GM12878 (cell line): ENCODE data around the gene ZNF701. TPM values are rescaled to one million over a fixed set of nuclear protein-coding genes. Genes with fewer than 3 reads are reported as not detected.

ENCODE experiments used
- ATAC-seq: fragments of 200-7000 bp; cut with Tn5 transposase; 3 replicates; pipeline ENCODE4 v1.9.1; 2020; ENCODE audit warnings: mild to moderate bottlenecking, moderate library complexity
- BruUV-seq: library from RNA; stranded (reverse); fragments of 400-500 nt; replicated peaks from 2 replicates; lab custom pipeline; 2021; lab: Mats Ljungman, UMichigan
- CTCF ChIA-PET: fragments of 300-600 bp; sonication (Branson Sonifier 250); formaldehyde crosslinking; extraction: SDS; loops from one replicate; lab custom pipeline; 2021; ENCODE audit warnings: inconsistent platforms; lab: Yijun Ruan, JAX
- POLR2A ChIA-PET: fragments of 350-600 bp; formaldehyde crosslinking; extraction: SDS; loops from one replicate; lab custom pipeline; 2021; ENCODE audit warnings: inconsistent platforms; lab: Charles Lee
- RAD21 ChIA-PET: fragments of 300-600 bp; sonication (Branson Sonifier 250); formaldehyde crosslinking; loops from one replicate; lab custom pipeline; 2023; ENCODE audit warnings: antibody characterized with exemption; ENCODE audit not compliant: unreplicated experiment; lab: Charles Lee
- SMC1A ChIA-PET: fragments of 300-600 bp; sonication (Branson Sonifier 250); formaldehyde crosslinking; loops from one replicate; lab custom pipeline; 2023; ENCODE audit not compliant: unreplicated experiment, uncharacterized antibody; lab: Charles Lee
- DNase-seq: peaks from one replicate; pipeline ENCODE4 v3.0.0-alpha.2; 2011; ENCODE audit warnings: low read depth, low spot score
- FAIRE-seq: peaks from 3 replicates; lab custom pipeline; 2011; peaks lifted over from hg19 to GRCh38; lab: Jason Lieb, UNC
- H2AFZ ChIP-seq: 2 replicates; pipeline ENCODE4 v1.6.0; 2011; ENCODE audit warnings: low read depth, low read length, control low read depth; ENCODE audit not compliant: control insufficient read depth
- H3K27ac ChIP-seq: 2 replicates; pipeline ENCODE4 v1.5.1; 2011; ENCODE audit warnings: control low read depth; ENCODE audit not compliant: control insufficient read depth, insufficient read depth
- H3K27me3 ChIP-seq, 2 experiments: replicated peaks in 1 of 2; 2 replicates each; pipeline versions ENCODE4 v1.6.0 to v1.6.1; 2011; ENCODE audit warnings: low read length in 1 of 2; ENCODE audit not compliant: control insufficient read depth in 2 of 2, insufficient read depth in 2 of 2
- H3K36me3 ChIP-seq, 2 experiments: 2 replicates each; pipeline ENCODE4 v1.5.1; 2011; ENCODE audit warnings: low read length in 1 of 2; ENCODE audit not compliant: control insufficient read depth in 2 of 2, insufficient read depth in 2 of 2
- H3K4me1 ChIP-seq: 2 replicates; pipeline ENCODE4 v1.6.1; 2011; ENCODE audit warnings: mild to moderate bottlenecking, low read length, moderate library complexity, mixed read lengths; ENCODE audit not compliant: control insufficient read depth, insufficient read depth
- H3K4me2 ChIP-seq: 2 replicates; pipeline ENCODE4 v1.6.0; 2011; ENCODE audit warnings: control low read depth; ENCODE audit not compliant: control insufficient read depth, insufficient read depth
- H3K4me3 ChIP-seq: fragments of 200-600 bp; sonication (generic); 2 replicates; pipeline ENCODE4 v1.5.1; 2016
- H3K79me2 ChIP-seq: 2 replicates; pipeline ENCODE4 v1.6.0; 2011; ENCODE audit warnings: low read length; ENCODE audit not compliant: control insufficient read depth, insufficient read depth
- H3K9ac ChIP-seq: 2 replicates; pipeline ENCODE4 v1.8.0; 2011; ENCODE audit warnings: low read length, control low read depth, mixed read lengths; ENCODE audit not compliant: control insufficient read depth, insufficient read depth
- H3K9me3 ChIP-seq: replicated peaks from 3 replicates; pipeline ENCODE4 v1.5.1; 2011; ENCODE audit warnings: mild to moderate bottlenecking, low read length; ENCODE audit not compliant: control insufficient read depth, insufficient read depth
- H4K20me1 ChIP-seq: 2 replicates; pipeline ENCODE4 v1.6.0; 2011; ENCODE audit not compliant: control insufficient read depth, insufficient read depth
- ATF7 ChIP-seq: fragments of 450-650 bp; IDR thresholded peaks from 2 replicates; pipeline ENCODE4 v1.6.1; 2016; ENCODE audit warnings: low read depth, mild to moderate bottlenecking
- CBFB ChIP-seq: IDR thresholded peaks from 2 replicates; pipeline ENCODE4 v1.6.1; 2016; ENCODE audit warnings: antibody characterized with exemption, low read depth
- EZH2 ChIP-seq: IDR thresholded peaks from 2 replicates; pipeline ENCODE4 v1.6.1; 2012; ENCODE audit warnings: low read depth, mild to moderate bottlenecking, control low read depth, inconsistent platforms, low read length, borderline replicate concordance; ENCODE audit not compliant: control insufficient read depth
- FOXK2 ChIP-seq: fragments of 450-650 bp; IDR thresholded peaks from 2 replicates; pipeline ENCODE4 v1.6.1; 2017; ENCODE audit warnings: mild to moderate bottlenecking, moderate library complexity
- HCFC1 ChIP-seq: fragments of 150-350 bp; IDR thresholded peaks from 2 replicates; pipeline ENCODE4 v1.6.1; 2014; ENCODE audit warnings: low read length
- IKZF1 ChIP-seq: fragments of 450-650 bp; conservative IDR thresholded peaks from 2 replicates; pipeline ENCODE4 v1.6.1; 2017; ENCODE audit warnings: antibody characterized with exemption, mild to moderate bottlenecking
- IRF4 ChIP-seq: IDR thresholded peaks from 2 replicates; pipeline ENCODE4 v1.6.1; 2011; ENCODE audit warnings: low read depth, low read length
- LARP7 ChIP-seq: fragments of 450-650 bp; IDR thresholded peaks from 2 replicates; pipeline ENCODE4 v1.6.1; 2017; ENCODE audit warnings: mild to moderate bottlenecking
- RELA ChIP-seq: fragments of 450-650 bp; IDR thresholded peaks from 2 replicates; pipeline ENCODE4 v1.8.0; 2014; ENCODE audit warnings: borderline replicate concordance; ENCODE audit not compliant: partially characterized antibody
- SIX5 ChIP-seq: IDR thresholded peaks from 2 replicates; pipeline ENCODE4 v1.6.1; 2011; ENCODE audit warnings: mild to moderate bottlenecking, low read depth, low read length, moderate library complexity; ENCODE audit not compliant: severe bottlenecking
- SMAD1 ChIP-seq: fragments of 450-650 bp; IDR thresholded peaks from 2 replicates; pipeline ENCODE4 v1.6.1; 2018; ENCODE audit warnings: mild to moderate bottlenecking, low read depth; ENCODE audit not compliant: partially characterized antibody
- TCF7 ChIP-seq: IDR thresholded peaks from 2 replicates; pipeline ENCODE4 v1.6.1; 2014; ENCODE audit warnings: antibody characterized with exemption, borderline replicate concordance
- ZNF384 ChIP-seq: IDR thresholded peaks from 2 replicates; pipeline ENCODE4 v1.6.1; 2012; ENCODE audit warnings: low read depth, mild to moderate bottlenecking, low read length, improper control_type of control experiment, borderline replicate concordance
- WGBS: methylation state at CpG from one replicate; pipeline ENCODE4 v1.1.6; 2016; ENCODE audit warnings: low lambda C conversion rate; ENCODE audit not compliant: insufficient replicate concordance, insufficient coverage; ENCODE audit errors: missing lambda C conversion rate; 5-methylcytosine and 5-hydroxymethylcytosine counted together
- in situ Hi-C: fragments of 300-500 bp; cut with MboI; formaldehyde crosslinking; loops from 9 replicates; pipeline ENCODE4 v1.14.3; 2018; ENCODE audit warnings: mixed read lengths
- intact Hi-C: fragments of 100-400 bp; cut with micrococcal nuclease; formaldehyde crosslinking; loops from one replicate; pipeline ENCODE4 v1.14.2; 2022; ENCODE audit not compliant: unreplicated experiment
- polyA plus RNA-seq, 11 experiments: library from polyadenylated mRNA; depleted of rRNA in 4 of 11; unstranded in 6 of 11; stranded (reverse) in 5 of 11; fragments of >200 nt; fragmentation: Nextera tagmentation in 4 of 11; fragmentation: Illumina TruSeq in 1 of 11; extraction: Ambion mirVana in 4 of 11; extraction: Trizol in 1 of 11; gene quantifications; 1 replicate in 1 of 11; 2 replicates in 10 of 11; pipeline versions ENCODE4 v1.2.1 to v1.2.3, GENCODE V29; 2011 to 2016; ENCODE audit warnings: inconsistent platforms in 2 of 11, missing spikeins in 2 of 11, low read depth in 1 of 11
- total RNA-seq, 4 experiments: library from RNA; depleted of rRNA in 3 of 4; stranded (reverse); fragments of >200 nt in 3 of 4; fragmentation: Illumina TruSeq in 1 of 4; extraction: Trizol in 1 of 4; gene quantifications; 2 replicates each; pipeline versions ENCODE4 v1.2.1 to v1.2.3, GENCODE V29; 2013 to 2021
- TF ChIP-seq, protein P1 (sequence below): IDR thresholded peaks from 2 replicates; pipeline ENCODE4 v1.6.1; 2012; ENCODE audit warnings: low read length, inconsistent platforms
- TF ChIP-seq, protein P2 (sequence below): IDR thresholded peaks from 2 replicates; pipeline ENCODE4 v1.6.1; 2012; ENCODE audit warnings: low read depth, low read length, improper control_type of control experiment
- TF ChIP-seq, protein P3 (sequence below): fragments of 450-650 bp; IDR thresholded peaks from 2 replicates; pipeline ENCODE4 v1.6.1; 2017; ENCODE audit warnings: low read depth, mild to moderate bottlenecking, moderate library complexity
- TF ChIP-seq, protein P4 (sequence below): fragments of 450-650 bp; IDR thresholded peaks from 2 replicates; pipeline ENCODE4 v1.6.1; 2014; ENCODE audit warnings: mild to moderate bottlenecking

The ZNF701 gene
- total and polyA plus RNA-seq, 10 of the 15 experiments (the other 5 are each of a cell fraction or from before 2014, with no cell fraction given), result 3.1 to 18.1 (median 8.0) TPM

DNA sequence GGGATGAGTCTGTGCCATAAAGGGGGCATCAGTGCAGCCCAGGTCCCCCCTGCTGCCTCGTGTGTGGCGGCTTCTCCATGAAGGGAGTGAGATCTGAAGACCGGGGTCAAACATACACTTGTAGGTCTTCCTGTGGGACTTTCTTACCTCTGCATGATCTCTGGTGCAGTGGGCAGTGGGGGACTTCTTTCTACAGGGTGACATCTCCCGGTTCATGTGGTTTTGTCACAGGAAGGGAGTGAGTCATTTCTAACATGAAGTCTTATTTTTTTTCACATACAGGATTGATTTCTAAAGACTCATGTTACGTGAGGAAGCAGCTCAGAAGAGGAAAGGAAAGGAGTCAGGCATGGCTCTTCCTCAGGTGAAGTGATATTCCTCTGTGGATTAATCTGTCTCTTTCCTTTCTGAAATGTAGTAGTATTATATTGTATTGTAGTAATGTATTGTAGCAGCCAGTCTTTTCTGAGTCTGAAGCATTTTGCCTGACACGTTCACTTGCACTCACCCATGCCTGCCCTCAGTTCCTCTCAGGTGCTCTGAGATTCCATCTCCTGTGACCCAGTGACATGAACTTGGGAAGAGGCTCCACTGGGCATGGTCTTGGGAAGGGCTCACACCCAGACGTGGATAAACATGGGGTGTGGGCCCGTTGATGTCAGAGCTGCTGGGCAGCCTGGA lies 27.0 kb upstream of the ZNF701 start:
- 0 out of 2 replicates have a peak, but pooled peaks cover 3% of the 10 kb centered on the region for H3K4me1 ChIP-seq
- peaks cover 2% of the 10 kb centered on the region for H3K79me2 ChIP-seq
- H3K9ac ChIP-seq, result no peak overlapping the region; the same call in 1 of the 2 replicates
- no peak overlapping the region for H3K4me3 ChIP-seq
- peaks cover 10 to 29% of the 10 kb centered on the region in 2 experiments for H3K36me3 ChIP-seq
- ChIA-PET SMC1A (interaction anchor here (1.3 kb wide), 1 partner anchor 16 kb away, joined by 3 read pairs; the partner anchor contains the start of gene ZNF808), CTCF (interaction anchor here (0.6 to 0.7 kb wide), 2 partner anchors 13 to 338 kb away, joined by 3 to 8 read pairs; no protein-coding TSS in a partner anchor), POLR2A (interaction anchor here (0.6 to 1.0 kb wide), 5 partner anchors 10 to 554 kb away, joined by 3 to 11 read pairs (median 3); no protein-coding TSS in a partner anchor), RAD21 (interaction anchor here (1.2 to 1.3 kb wide), 2 partner anchors 16 to 148 kb away, joined by 3 to 5 read pairs; partner anchors contain the start of gene ZNF808)
- peaks cover 30% of the 10 kb centered on the region; the same call in 2 of the 3 replicates for H3K9me3 ChIP-seq
- in situ Hi-C loops (loop anchor here (25.0 kb wide), 1 partner anchor 1156 kb away; the partner anchor contains the start of genes C19orf84 and LIM2), intact Hi-C loops (no loop called here)
- no peaks in the 10 kb centered on the region for H4K20me1 ChIP-seq
- peak overlapping the region; percentile 61 for H3K27ac ChIP-seq
- H2AFZ ChIP-seq, result no peak overlapping the region
- FAIRE-seq (no peak), ATAC-seq (peak; percentile 97), DNase-seq (peak; percentile 66)
- no peaks in the 10 kb centered on the region for H3K27me3 ChIP-seq
- BruUV-seq, result no TSS peak
- peak overlapping the region; percentile 33 for H3K4me2 ChIP-seq
- 28% methylated on average over 8 of the region's 8 CpGs for WGBS
- TF ChIP-seq, protein P1, sequence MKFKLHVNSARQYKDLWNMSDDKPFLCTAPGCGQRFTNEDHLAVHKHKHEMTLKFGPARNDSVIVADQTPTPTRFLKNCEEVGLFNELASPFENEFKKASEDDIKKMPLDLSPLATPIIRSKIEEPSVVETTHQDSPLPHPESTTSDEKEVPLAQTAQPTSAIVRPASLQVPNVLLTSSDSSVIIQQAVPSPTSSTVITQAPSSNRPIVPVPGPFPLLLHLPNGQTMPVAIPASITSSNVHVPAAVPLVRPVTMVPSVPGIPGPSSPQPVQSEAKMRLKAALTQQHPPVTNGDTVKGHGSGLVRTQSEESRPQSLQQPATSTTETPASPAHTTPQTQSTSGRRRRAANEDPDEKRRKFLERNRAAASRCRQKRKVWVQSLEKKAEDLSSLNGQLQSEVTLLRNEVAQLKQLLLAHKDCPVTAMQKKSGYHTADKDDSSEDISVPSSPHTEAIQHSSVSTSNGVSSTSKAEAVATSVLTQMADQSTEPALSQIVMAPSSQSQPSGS, result peak; percentile 51
- TF ChIP-seq HCFC1, result no peak
- TF ChIP-seq, protein P2, sequence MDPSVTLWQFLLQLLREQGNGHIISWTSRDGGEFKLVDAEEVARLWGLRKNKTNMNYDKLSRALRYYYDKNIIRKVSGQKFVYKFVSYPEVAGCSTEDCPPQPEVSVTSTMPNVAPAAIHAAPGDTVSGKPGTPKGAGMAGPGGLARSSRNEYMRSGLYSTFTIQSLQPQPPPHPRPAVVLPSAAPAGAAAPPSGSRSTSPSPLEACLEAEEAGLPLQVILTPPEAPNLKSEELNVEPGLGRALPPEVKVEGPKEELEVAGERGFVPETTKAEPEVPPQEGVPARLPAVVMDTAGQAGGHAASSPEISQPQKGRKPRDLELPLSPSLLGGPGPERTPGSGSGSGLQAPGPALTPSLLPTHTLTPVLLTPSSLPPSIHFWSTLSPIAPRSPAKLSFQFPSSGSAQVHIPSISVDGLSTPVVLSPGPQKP, result no peak
- no peak for TF ChIP-seq LARP7
- peak; percentile 75; the same call in 1 of the 2 replicates for TF ChIP-seq TCF7
- TF ChIP-seq, protein P3, sequence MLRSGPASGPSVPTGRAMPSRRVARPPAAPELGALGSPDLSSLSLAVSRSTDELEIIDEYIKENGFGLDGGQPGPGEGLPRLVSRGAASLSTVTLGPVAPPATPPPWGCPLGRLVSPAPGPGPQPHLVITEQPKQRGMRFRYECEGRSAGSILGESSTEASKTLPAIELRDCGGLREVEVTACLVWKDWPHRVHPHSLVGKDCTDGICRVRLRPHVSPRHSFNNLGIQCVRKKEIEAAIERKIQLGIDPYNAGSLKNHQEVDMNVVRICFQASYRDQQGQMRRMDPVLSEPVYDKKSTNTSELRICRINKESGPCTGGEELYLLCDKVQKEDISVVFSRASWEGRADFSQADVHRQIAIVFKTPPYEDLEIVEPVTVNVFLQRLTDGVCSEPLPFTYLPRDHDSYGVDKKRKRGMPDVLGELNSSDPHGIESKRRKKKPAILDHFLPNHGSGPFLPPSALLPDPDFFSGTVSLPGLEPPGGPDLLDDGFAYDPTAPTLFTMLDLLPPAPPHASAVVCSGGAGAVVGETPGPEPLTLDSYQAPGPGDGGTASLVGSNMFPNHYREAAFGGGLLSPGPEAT, result peak; percentile 83
- no peak for TF ChIP-seq FOXK2
- TF ChIP-seq CBFB, result peak; percentile 58; the same call in 1 of the 2 replicates
- TF ChIP-seq ATF7, result peak; percentile 78
- peak; percentile 75; the same call in 1 of the 2 replicates for TF ChIP-seq IRF4
- TF ChIP-seq, protein P4, sequence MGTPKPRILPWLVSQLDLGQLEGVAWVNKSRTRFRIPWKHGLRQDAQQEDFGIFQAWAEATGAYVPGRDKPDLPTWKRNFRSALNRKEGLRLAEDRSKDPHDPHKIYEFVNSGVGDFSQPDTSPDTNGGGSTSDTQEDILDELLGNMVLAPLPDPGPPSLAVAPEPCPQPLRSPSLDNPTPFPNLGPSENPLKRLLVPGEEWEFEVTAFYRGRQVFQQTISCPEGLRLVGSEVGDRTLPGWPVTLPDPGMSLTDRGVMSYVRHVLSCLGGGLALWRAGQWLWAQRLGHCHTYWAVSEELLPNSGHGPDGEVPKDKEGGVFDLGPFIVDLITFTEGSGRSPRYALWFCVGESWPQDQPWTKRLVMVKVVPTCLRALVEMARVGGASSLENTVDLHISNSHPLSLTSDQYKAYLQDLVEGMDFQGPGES, result no peak
- no peak for TF ChIP-seq SIX5
- peak; percentile 65; the same call in 1 of the 2 replicates for TF ChIP-seq ZNF384
- TF ChIP-seq EZH2, result no peak
- TF ChIP-seq RELA, result no peak
- TF ChIP-seq SMAD1, result no peak
- peak; percentile 84 for TF ChIP-seq IKZF1
